PC-3 (cell line): ENCODE measurements around the gene SULT4A1.

Source experiments
- CTCF ChIP-seq: fragments of 300-600 bp; sonication (generic); conservative IDR thresholded peaks from 2 replicates; pipeline ENCODE4 v1.5.1; 2017; ENCODE audit warnings: antibody characterized with exemption, low read depth, mild to moderate bottlenecking, low read length
- EZH2 ChIP-seq: fragments of 300-600 bp; sonication (generic); IDR thresholded peaks from one replicate; pipeline ENCODE4 v1.6.1; 2017; ENCODE audit warnings: antibody characterized with exemption, mild to moderate bottlenecking, low read length; ENCODE audit not compliant: unreplicated experiment
- EZH2phosphoT487 ChIP-seq: fragments of 300-600 bp; sonication (generic); IDR thresholded peaks from 2 replicates; pipeline ENCODE4 v1.6.1; 2018; ENCODE audit warnings: mild to moderate bottlenecking, antibody characterized with exemption, low read length, borderline replicate concordance

GRCh38 chr22:43845981-43846380 lies 16.3 kb downstream of the SULT4A1 start:
- no peak for TF ChIP-seq CTCF
- no peak for TF ChIP-seq EZH2
- TF ChIP-seq EZH2phosphoT487: no peak
